HUES48 (cell line): Measurements from ENCODE around the gene ACTN3.

ENCODE experiments used
- H3K27ac ChIP-seq: one replicate; pipeline ENCODE4 v1.7.0; 2013; ENCODE audit warnings: low read depth, low read length, inconsistent platforms
- H3K27me3 ChIP-seq: 2 replicates; pipeline ENCODE4 v1.6.1; 2013; ENCODE audit warnings: mild to moderate bottlenecking, low read length; ENCODE audit not compliant: control insufficient read depth, insufficient read depth
- H3K36me3 ChIP-seq: 2 replicates; pipeline ENCODE4 v1.6.1; 2013; ENCODE audit warnings: low read length; ENCODE audit not compliant: control insufficient read depth, insufficient read depth
- H3K4me1 ChIP-seq: 2 replicates; pipeline ENCODE4 v1.6.1; 2013; ENCODE audit warnings: mild to moderate bottlenecking, low read length; ENCODE audit not compliant: control insufficient read depth, insufficient read depth
- H3K4me3 ChIP-seq: 2 replicates; pipeline ENCODE4 v1.5.1; 2013; ENCODE audit warnings: mild to moderate bottlenecking, low read depth, low read length
- H3K9ac ChIP-seq: 2 replicates; pipeline ENCODE4 v1.6.1; 2013; ENCODE audit warnings: mild to moderate bottlenecking, low read depth, low read length, moderate library complexity
- H3K9me3 ChIP-seq: 2 replicates; pipeline ENCODE4 v1.6.1; 2013; ENCODE audit warnings: low read length; ENCODE audit not compliant: control insufficient read depth, insufficient read depth

Gene ACTN3

GRCh38 chr11:66556086-66556485, 9.4 kb downstream of the ACTN3 start:
- Histone ChIP-seq H3K27ac (no peak overlapping the region), H3K27me3 (no peaks in the 10 kb centered on the region), H3K9me3 (no peaks in the 10 kb centered on the region), H3K4me1 (no peaks in the 10 kb centered on the region), H3K36me3 (peaks cover 24% of the 10 kb centered on the region), H3K9ac (no peak overlapping the region), H3K4me3 (no peak overlapping the region)

GRCh38 chr11:66557733-66558326, 11.1 kb downstream of the ACTN3 start:
- H3K27me3 ChIP-seq = no peaks in the 10 kb centered on the region
- no peaks in the 10 kb centered on the region for H3K9me3 ChIP-seq
- H3K4me1 ChIP-seq = no peaks in the 10 kb centered on the region
- no peak overlapping the region for H3K9ac ChIP-seq
- H3K36me3 ChIP-seq = peaks cover 41% of the 10 kb centered on the region
- no peak overlapping the region for H3K4me3 ChIP-seq
- H3K27ac ChIP-seq = no peak overlapping the region

- no peaks in the 10 kb centered on the region for H3K4me1 ChIP-seq
- H3K27ac ChIP-seq = no peak overlapping the region
- H3K27me3 ChIP-seq = no peaks in the 10 kb centered on the region
- H3K4me3 ChIP-seq = no peak overlapping the region
- peaks cover 46% of the 10 kb centered on the region for H3K36me3 ChIP-seq
- H3K9ac ChIP-seq = no peak overlapping the region
- no peaks in the 10 kb centered on the region for H3K9me3 ChIP-seq
Measured at GRCh38 chr11:66559142-66559865, 12.6 kb downstream of the ACTN3 start.

GRCh38 chr11:66559866-66560676, 13.4 kb downstream of the ACTN3 start:
- no peaks in the 10 kb centered on the region for H3K4me1 ChIP-seq
- H3K27me3 ChIP-seq = no peaks in the 10 kb centered on the region
- no peak overlapping the region for H3K9ac ChIP-seq
- H3K9me3 ChIP-seq = no peaks in the 10 kb centered on the region
- peaks cover 46% of the 10 kb centered on the region for H3K36me3 ChIP-seq
- H3K4me3 ChIP-seq = no peak overlapping the region
- no peak overlapping the region for H3K27ac ChIP-seq

- no peaks in the 10 kb centered on the region for H3K4me1 ChIP-seq
- H3K27me3 ChIP-seq = no peaks in the 10 kb centered on the region
- H3K9me3 ChIP-seq = no peaks in the 10 kb centered on the region
- no peak overlapping the region for H3K9ac ChIP-seq
- no peak overlapping the region for H3K27ac ChIP-seq
- H3K4me3 ChIP-seq = no peak overlapping the region
- peaks cover 46% of the 10 kb centered on the region for H3K36me3 ChIP-seq
Measured at GRCh38 chr11:66561178-66561974, 14.7 kb downstream of the ACTN3 start.

- Histone ChIP-seq H3K4me3 (no peak overlapping the region), H3K27ac (no peak overlapping the region), H3K27me3 (no peaks in the 10 kb centered on the region), H3K36me3 (peaks cover 46% of the 10 kb centered on the region), H3K9ac (no peak overlapping the region), H3K4me1 (no peaks in the 10 kb centered on the region), H3K9me3 (no peaks in the 10 kb centered on the region)
Measured at GRCh38 chr11:66561975-66562248, 15.2 kb downstream of the ACTN3 start.

GRCh38 chr11:66562275-66562674, 15.6 kb downstream of the ACTN3 start:
- Histone ChIP-seq H3K4me1 (no peaks in the 10 kb centered on the region), H3K9me3 (no peaks in the 10 kb centered on the region), H3K4me3 (no peak overlapping the region), H3K9ac (no peak overlapping the region), H3K36me3 (peaks cover 42% of the 10 kb centered on the region), H3K27ac (no peak overlapping the region), H3K27me3 (no peaks in the 10 kb centered on the region)

- H3K27me3 ChIP-seq = no peaks in the 10 kb centered on the region
- H3K9ac ChIP-seq = no peak overlapping the region
- H3K9me3 ChIP-seq = no peaks in the 10 kb centered on the region
- no peak overlapping the region for H3K27ac ChIP-seq
- no peak overlapping the region for H3K4me3 ChIP-seq
- H3K36me3 ChIP-seq = peaks cover 36% of the 10 kb centered on the region
- H3K4me1 ChIP-seq = no peaks in the 10 kb centered on the region
Measured at GRCh38 chr11:66562907-66563583, 16.3 kb downstream of the ACTN3 start.

- H3K4me3 ChIP-seq = no peak overlapping the region
- no peaks in the 10 kb centered on the region for H3K9me3 ChIP-seq
- H3K27me3 ChIP-seq = no peaks in the 10 kb centered on the region
- H3K9ac ChIP-seq = no peak overlapping the region
- no peaks in the 10 kb centered on the region for H3K4me1 ChIP-seq
- H3K27ac ChIP-seq = no peak overlapping the region
- peaks cover 33% of the 10 kb centered on the region for H3K36me3 ChIP-seq
Measured at GRCh38 chr11:66563832-66564231, 17.1 kb downstream of the ACTN3 start.

- H3K27ac ChIP-seq = no peak overlapping the region
- H3K4me1 ChIP-seq = peaks cover 3% of the 10 kb centered on the region; the same call in 1 of the 2 replicates
- peaks cover 33% of the 10 kb centered on the region for H3K36me3 ChIP-seq
- no peak overlapping the region for H3K4me3 ChIP-seq
- no peak overlapping the region for H3K9ac ChIP-seq
- no peaks in the 10 kb centered on the region for H3K9me3 ChIP-seq
- no peaks in the 10 kb centered on the region for H3K27me3 ChIP-seq
Measured at GRCh38 chr11:66564538-66564937, 17.8 kb downstream of the ACTN3 start.
